ENCODE data around the gene PPM1L. TPM values are rescaled to one million over a fixed set of nuclear protein-coding genes. Genes with fewer than 3 reads are reported as not detected.

Gene PPM1L
- total RNA-seq, 1 experiment from 2014 or later, result 13.2 TPM

GRCh38 chr3:160927620-160928019, 171.6 kb downstream of the PPM1L start:
- POLR2A ChIA-PET, result no interaction called here
- ATAC-seq, result no peak
- RAD21 ChIA-PET (ENCODE audit: low non-redundant PET in 1 of 2, low total read pairs in 2 of 2, uncharacterized antibody in 2 of 2, unreplicated experiment in 2 of 2), result no interaction called here
- no peak for TF ChIP-seq SRF (IDR thresholded peaks at IDR 0.05; ENCODE audit: low read depth)
- TF ChIP-seq, protein P1, sequence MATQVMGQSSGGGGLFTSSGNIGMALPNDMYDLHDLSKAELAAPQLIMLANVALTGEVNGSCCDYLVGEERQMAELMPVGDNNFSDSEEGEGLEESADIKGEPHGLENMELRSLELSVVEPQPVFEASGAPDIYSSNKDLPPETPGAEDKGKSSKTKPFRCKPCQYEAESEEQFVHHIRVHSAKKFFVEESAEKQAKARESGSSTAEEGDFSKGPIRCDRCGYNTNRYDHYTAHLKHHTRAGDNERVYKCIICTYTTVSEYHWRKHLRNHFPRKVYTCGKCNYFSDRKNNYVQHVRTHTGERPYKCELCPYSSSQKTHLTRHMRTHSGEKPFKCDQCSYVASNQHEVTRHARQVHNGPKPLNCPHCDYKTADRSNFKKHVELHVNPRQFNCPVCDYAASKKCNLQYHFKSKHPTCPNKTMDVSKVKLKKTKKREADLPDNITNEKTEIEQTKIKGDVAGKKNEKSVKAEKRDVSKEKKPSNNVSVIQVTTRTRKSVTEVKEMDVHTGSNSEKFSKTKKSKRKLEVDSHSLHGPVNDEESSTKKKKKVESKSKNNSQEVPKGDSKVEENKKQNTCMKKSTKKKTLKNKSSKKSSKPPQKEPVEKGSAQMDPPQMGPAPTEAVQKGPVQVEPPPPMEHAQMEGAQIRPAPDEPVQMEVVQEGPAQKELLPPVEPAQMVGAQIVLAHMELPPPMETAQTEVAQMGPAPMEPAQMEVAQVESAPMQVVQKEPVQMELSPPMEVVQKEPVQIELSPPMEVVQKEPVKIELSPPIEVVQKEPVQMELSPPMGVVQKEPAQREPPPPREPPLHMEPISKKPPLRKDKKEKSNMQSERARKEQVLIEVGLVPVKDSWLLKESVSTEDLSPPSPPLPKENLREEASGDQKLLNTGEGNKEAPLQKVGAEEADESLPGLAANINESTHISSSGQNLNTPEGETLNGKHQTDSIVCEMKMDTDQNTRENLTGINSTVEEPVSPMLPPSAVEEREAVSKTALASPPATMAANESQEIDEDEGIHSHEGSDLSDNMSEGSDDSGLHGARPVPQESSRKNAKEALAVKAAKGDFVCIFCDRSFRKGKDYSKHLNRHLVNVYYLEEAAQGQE (IDR thresholded peaks at IDR 0.05; ENCODE audit: low read depth), result no peak
- TF ChIP-seq ZFX (IDR thresholded peaks at IDR 0.05), result no peak
- no peak for TF ChIP-seq ZNF274 (IDR thresholded peaks at IDR 0.05; ENCODE audit: low read depth, low read length)
- no peak for TF ChIP-seq EZH2 (IDR thresholded peaks at IDR 0.05)
- TF ChIP-seq CBX3 (IDR thresholded peaks at IDR 0.05; ENCODE audit: low read depth), result no peak
- no peak for TF ChIP-seq YY1 (IDR thresholded peaks at IDR 0.05; ENCODE audit: extremely low read depth, insufficient replicate concordance, low read depth, low read length)
- TF ChIP-seq FOSL1 (IDR thresholded peaks at IDR 0.05; ENCODE audit: low read depth), result no peak
- no peak for TF ChIP-seq ELF1 (IDR thresholded peaks at IDR 0.05; ENCODE audit: borderline replicate concordance, low read depth)
- TF ChIP-seq JUND (IDR thresholded peaks at IDR 0.05), result no peak
- no peak for TF ChIP-seq SIN3A (IDR thresholded peaks at IDR 0.05; ENCODE audit: low read depth)
- TF ChIP-seq TCF7L2 (IDR thresholded peaks at IDR 0.05; ENCODE audit: borderline replicate concordance, extremely low read depth, insufficient read depth, insufficient read length), result no peak
- no peak for TF ChIP-seq CEBPB (IDR thresholded peaks at IDR 0.05; ENCODE audit: low read depth)
- TF ChIP-seq POLR2A (IDR thresholded peaks at IDR 0.05; ENCODE audit: borderline replicate concordance, extremely low read depth, insufficient read depth, insufficient read length), result no peak
- TF ChIP-seq CTCF (IDR thresholded peaks at IDR 0.05 in 2 of 3, conservative IDR thresholded peaks at IDR 0.05 in 1 of 3; ENCODE audit: borderline replicate concordance in 1 of 3, insufficient read depth in 1 of 3, low read depth in 2 of 3, low read length in 2 of 3), result no peak
- no peak for TF ChIP-seq RAD21 (IDR thresholded peaks at IDR 0.05; ENCODE audit: low read depth)
- no peak for TF ChIP-seq EGR1 (IDR thresholded peaks at IDR 0.05; ENCODE audit: low read depth)
- TF ChIP-seq MAX (IDR thresholded peaks at IDR 0.05), result no peak
- no peak for TF ChIP-seq EZH2phosphoT487 (IDR thresholded peaks at IDR 0.05; ENCODE audit: borderline replicate concordance)
- no peak for TF ChIP-seq ZBTB33 (IDR thresholded peaks at IDR 0.05; ENCODE audit: extremely low read depth, insufficient replicate concordance, low read length)
- no peaks in the 10 kb centered on the region for H3K27me3 ChIP-seq (ENCODE audit: insufficient read depth, low read length)
- no TSS peak for BruUV-seq (replicated peaks)
- no peaks in the 10 kb centered on the region for H3K9me3 ChIP-seq (ENCODE audit: control insufficient read depth in 1 of 2, insufficient read depth in 1 of 2, low read depth in 1 of 2, low read length in 2 of 2)
- no peaks in the 10 kb centered on the region for H3K4me1 ChIP-seq (ENCODE audit: control insufficient read depth in 1 of 2, insufficient read depth in 2 of 2, low read length in 2 of 2)
- no peak overlapping the region for H3K27ac ChIP-seq (ENCODE audit: low read depth, low read length)
- H2AFZ ChIP-seq (ENCODE audit: low read depth, low read length, poor library complexity, severe bottlenecking), result no peak overlapping the region
- H3K4me3 ChIP-seq (replicated peaks in 1 of 2; ENCODE audit: low read depth in 1 of 2, low read length in 2 of 2), result no peak overlapping the region
- no peak for DNase-seq (ENCODE audit: low read depth, low spot score)
- no peaks in the 10 kb centered on the region for H4K20me1 ChIP-seq (ENCODE audit: insufficient read depth)
- no peak overlapping the region for H3K9ac ChIP-seq (ENCODE audit: low read length)
- no peaks in the 10 kb centered on the region for H3K79me2 ChIP-seq (ENCODE audit: insufficient read depth, low read length)
- intact Hi-C loops (cut with micrococcal nuclease), result no loop called here
- H3K36me3 ChIP-seq (ENCODE audit: control insufficient read depth in 1 of 2, insufficient read depth in 2 of 2, low read length in 2 of 2), result no peaks in the 10 kb centered on the region
- CTCF ChIA-PET, result interaction anchor here (1.2 kb wide), 1 partner anchor 8 kb away, joined by 3 read pairs; no protein-coding TSS in a partner anchor
- no peak overlapping the region for H3K4me2 ChIP-seq (ENCODE audit: low read length)
- no peaks in the 10 kb centered on the region for H3K9me2 ChIP-seq (ENCODE audit: insufficient read depth)

Measured in HCT116 (cell line).